Fibroblast of skin of right biceps (primary cell): ENCODE data around the gene PRLHR.
A peak's percentile ranks its signal among the peaks of the same experiment; 100 is the strongest.
"Not testable (repeated sequence)": the region's sequence is repeated elsewhere in the genome, so short reads cannot be mapped to it uniquely, and the experiment has no call there.

Source experiments
- DNase-seq: peaks from one replicate; pipeline ENCODE4 v3.0.0-alpha.2; 2013

The PRLHR gene

GRCh38 chr10:118595598-118596425 is at the start of gene PRLHR:
TSS of gene PRLHR (minus strand) at chr10:118595648. CDS start at chr10:118595244, 404 bp downstream.
- peak; percentile 26 for DNase-seq

GRCh38 chr10:118642228-118642627 is 46.8 kb upstream of the PRLHR start:
- DNase-seq: no peak

- DNase-seq: no peak
Measured at GRCh38 chr10:118638680-118639079, 43.2 kb upstream of the PRLHR start.

- DNase-seq: no peak
Measured at GRCh38 chr10:118635674-118636402, 40.4 kb upstream of the PRLHR start.

GRCh38 chr10:118633786-118634185 is 38.3 kb upstream of the PRLHR start:
- DNase-seq: no peak

- DNase-seq: peak; percentile 33
Measured at GRCh38 chr10:118629211-118629610, 33.8 kb upstream of the PRLHR start.

- DNase-seq: no peak
Measured at GRCh38 chr10:118628397-118628796, 32.9 kb upstream of the PRLHR start.

- DNase-seq: no peak
Measured at GRCh38 chr10:118626953-118627352, 31.5 kb upstream of the PRLHR start.

GRCh38 chr10:118625504-118625903 is 30.1 kb upstream of the PRLHR start:
- DNase-seq: no peak

GRCh38 chr10:118624747-118625146 is 29.3 kb upstream of the PRLHR start:
- no peak for DNase-seq

- DNase-seq: no peak
Measured at GRCh38 chr10:118621304-118621942, 26.0 kb upstream of the PRLHR start.

- not testable (repeated sequence) for DNase-seq
Measured at GRCh38 chr10:118613863-118614262, 18.4 kb upstream of the PRLHR start.

- no peak for DNase-seq
Measured at GRCh38 chr10:118610577-118610976, 15.1 kb upstream of the PRLHR start.

- no peak for DNase-seq
Measured at GRCh38 chr10:118607768-118608354, 12.4 kb upstream of the PRLHR start.

GRCh38 chr10:118605694-118606093 is 10.2 kb upstream of the PRLHR start:
- no peak for DNase-seq

- DNase-seq: no peak
Measured at GRCh38 chr10:118596426-118597124, 1.1 kb upstream of the PRLHR start.

- DNase-seq: no peak
Measured at GRCh38 chr10:118595064-118595420, 406 bp downstream of the PRLHR start.

GRCh38 chr10:118594392-118595063 is 920 bp downstream of the PRLHR start:
- DNase-seq: peak; percentile 63

GRCh38 chr10:118592675-118593330 is 2.6 kb downstream of the PRLHR start:
- no peak for DNase-seq

- peak; percentile 19 for DNase-seq
Measured at GRCh38 chr10:118590334-118590733, 5.1 kb downstream of the PRLHR start.

- no peak for DNase-seq
Measured at GRCh38 chr10:118587881-118588651, 7.4 kb downstream of the PRLHR start.
